WTC11 (cell line): ENCODE data around the gene UCHL3. TPM values are rescaled to one million over a fixed set of nuclear protein-coding genes. Genes with fewer than 3 reads are reported as not detected.

Source experiments
- ATAC-seq: fragments of 200-7000 bp; cut with Tn5 transposase; 2 replicates; pipeline ENCODE4 v1.10.0; 2021; ENCODE audit warnings: mild to moderate bottlenecking, moderate library complexity
- CTCF ChIA-PET: fragments of 300-600 bp; sonication (Branson Sonifier 250); formaldehyde crosslinking; loops from one replicate; lab custom pipeline; 2021; ENCODE audit warnings: antibody characterized with exemption; lab: Charles Lee
- POLR2A ChIA-PET: fragments of 350-600 bp; sonication (Branson Sonifier 250); formaldehyde crosslinking; loops from one replicate; lab custom pipeline; 2021; ENCODE audit warnings: antibody characterized with exemption; lab: Charles Lee
- DNase-seq: peaks from one replicate; pipeline ENCODE4 v3.0.0; 2021; ENCODE audit warnings: low spot score
- H3K27ac Mint-ChIP-seq: 2 replicates; pipeline ENCODE4 v1.8.0; 2021; ENCODE audit warnings: mixed read lengths
- H3K27me3 Mint-ChIP-seq: 2 replicates; pipeline ENCODE4 v1.8.0; 2021; ENCODE audit warnings: low read depth, mild to moderate bottlenecking, moderate library complexity, mixed read lengths
- H3K36me3 Mint-ChIP-seq: 2 replicates; pipeline ENCODE4 v1.8.0; 2021; ENCODE audit warnings: mixed read lengths
- H3K4me1 Mint-ChIP-seq: 2 replicates; pipeline ENCODE4 v1.8.0; 2022; ENCODE audit warnings: mixed read lengths
- H3K4me3 Mint-ChIP-seq: 2 replicates; pipeline ENCODE4 v1.8.0; 2021; ENCODE audit warnings: mild to moderate bottlenecking, moderate library complexity, mixed read lengths
- H3K9me3 Mint-ChIP-seq: 2 replicates; pipeline ENCODE4 v1.8.0; 2021; ENCODE audit warnings: mixed read lengths
- ATF1 ChIP-seq: sonication (generic); formaldehyde crosslinking; IDR thresholded peaks from 2 replicates; pipeline ENCODE4 v1.8.1; 2023; ENCODE audit warnings: mild to moderate bottlenecking, moderate library complexity, missing genetic modification reagents
- CREB1 ChIP-seq: sonication (generic); formaldehyde crosslinking; IDR thresholded peaks from 2 replicates; pipeline ENCODE4 v1.8.0; 2023; ENCODE audit warnings: mild to moderate bottlenecking, missing genetic modification reagents
- GRHL2 ChIP-seq: fragments of 250-450 bp; sonication (Bioruptor Pico); IDR thresholded peaks from 2 replicates; pipeline ENCODE4 v1.8.0; 2022; ENCODE audit warnings: mild to moderate bottlenecking, moderate library complexity; ENCODE audit not compliant: insufficient replicate concordance, severe bottlenecking
- JAZF1 ChIP-seq: fragments of 250-450 bp; sonication (Bioruptor Pico); IDR thresholded peaks from 2 replicates; pipeline ENCODE4 v1.9.0; 2021; ENCODE audit warnings: moderate library complexity, mild to moderate bottlenecking, inconsistent platforms
- OVOL2 ChIP-seq: fragments of 250-450 bp; sonication (Bioruptor Pico); IDR thresholded peaks from 2 replicates; pipeline ENCODE4 v1.9.0; 2021; ENCODE audit warnings: mild to moderate bottlenecking, borderline replicate concordance
- ZNF121 ChIP-seq: sonication (generic); formaldehyde crosslinking; IDR thresholded peaks from 2 replicates; pipeline ENCODE4 v1.8.0; 2023; ENCODE audit warnings: missing genetic modification reagents
- ZNF138 ChIP-seq: sonication (generic); formaldehyde crosslinking; conservative IDR thresholded peaks from 2 replicates; pipeline ENCODE4 v1.8.1; 2022; ENCODE audit warnings: mild to moderate bottlenecking, moderate library complexity, missing genetic modification reagents
- ZNF416 ChIP-seq: fragments of 250-450 bp; sonication (Bioruptor Pico); IDR thresholded peaks from 2 replicates; pipeline ENCODE4 v1.9.0; 2021; ENCODE audit warnings: mild to moderate bottlenecking, inconsistent platforms
- total RNA-seq: library from RNA; stranded (reverse); gene quantifications from 3 replicates; pipeline ENCODE4 v1.2.3, GENCODE V29; 2021
- TF ChIP-seq, protein P1 (sequence below): sonication (generic); formaldehyde crosslinking; IDR thresholded peaks from 2 replicates; pipeline ENCODE4 v1.8.1; 2023; ENCODE audit warnings: mild to moderate bottlenecking, missing genetic modification reagents
- TF ChIP-seq, protein P2 (sequence below): sonication (generic); formaldehyde crosslinking; IDR thresholded peaks from 2 replicates; pipeline ENCODE4 v1.8.0; 2023; ENCODE audit warnings: missing genetic modification reagents
- TF ChIP-seq, protein P3 (sequence below): fragments of 250-450 bp; sonication (Bioruptor Pico); IDR thresholded peaks from 2 replicates; pipeline ENCODE4 v1.8.0; 2021; ENCODE audit warnings: mild to moderate bottlenecking
- TF ChIP-seq, protein P4 (sequence below): fragments of 250-450 bp; sonication (Bioruptor Pico); IDR thresholded peaks from 2 replicates; pipeline ENCODE4 v1.9.0; 2021; ENCODE audit warnings: moderate library complexity, mild to moderate bottlenecking, inconsistent platforms, borderline replicate concordance
- TF ChIP-seq, protein P5 (sequence below): sonication (generic); formaldehyde crosslinking; IDR thresholded peaks from 2 replicates; pipeline ENCODE4 v1.8.1; 2022; ENCODE audit warnings: mild to moderate bottlenecking, missing genetic modification reagents, moderate library complexity, borderline replicate concordance
- TF ChIP-seq, protein P6 (sequence below): fragments of 250-450 bp; sonication (Bioruptor Pico); IDR thresholded peaks from 2 replicates; pipeline ENCODE4 v2.1.2; 2022; ENCODE audit warnings: mild to moderate bottlenecking, moderate library complexity
- TF ChIP-seq, protein P7 (sequence below): fragments of 250-450 bp; sonication (Bioruptor Pico); conservative IDR thresholded peaks from 2 replicates; pipeline ENCODE4 v1.9.0; 2021; ENCODE audit warnings: mild to moderate bottlenecking
- TF ChIP-seq, protein P8 (sequence below): sonication (generic); formaldehyde crosslinking; IDR thresholded peaks from 2 replicates; pipeline ENCODE4 v1.8.0; 2023; ENCODE audit warnings: missing genetic modification reagents, mild to moderate bottlenecking, borderline replicate concordance
- TF ChIP-seq, protein P9 (sequence below): fragments of 200-600 bp; IDR thresholded peaks from 2 replicates; pipeline ENCODE4 v1.8.0; 2022; ENCODE audit warnings: antibody characterized with exemption

The UCHL3 gene
- total RNA-seq, 1 experiment from 2014 or later = 46.9 TPM

DNA sequence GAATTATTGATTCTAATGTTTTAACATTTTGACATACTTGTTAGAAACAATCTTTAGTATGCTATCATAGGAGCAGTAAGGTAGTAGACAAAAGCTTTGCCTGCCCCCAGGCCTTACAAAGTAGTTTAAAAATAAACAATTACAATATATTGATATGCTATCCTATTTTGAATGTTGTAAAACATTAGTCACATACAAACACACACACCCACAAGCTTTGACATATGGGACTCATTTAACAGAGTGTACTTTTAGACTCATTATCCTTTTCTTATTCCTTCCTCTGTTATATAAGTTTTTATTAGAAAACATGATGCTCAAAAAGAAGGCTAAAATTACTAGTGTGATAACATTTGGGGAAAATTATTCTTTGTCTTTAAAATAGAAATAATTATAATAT is 33.5 kb downstream of the UCHL3 start:
- Mint-ChIP-seq H3K27ac (no peak overlapping the region), H3K9me3 (peaks cover 23% of the 10 kb centered on the region), H3K27me3 (no peaks in the 10 kb centered on the region), H3K36me3 (peaks cover 29% of the 10 kb centered on the region), H3K4me1 (peaks cover 14% of the 10 kb centered on the region), H3K4me3 (no peak overlapping the region)
- ChIA-PET CTCF (interaction anchor here (1.0 kb wide), 1 partner anchor 210 kb away, joined by 3 read pairs; no protein-coding TSS in a partner anchor), POLR2A (no interaction called here)
- DNase-seq = no peak
- ATAC-seq = no peak
- TF ChIP-seq, protein P1, sequence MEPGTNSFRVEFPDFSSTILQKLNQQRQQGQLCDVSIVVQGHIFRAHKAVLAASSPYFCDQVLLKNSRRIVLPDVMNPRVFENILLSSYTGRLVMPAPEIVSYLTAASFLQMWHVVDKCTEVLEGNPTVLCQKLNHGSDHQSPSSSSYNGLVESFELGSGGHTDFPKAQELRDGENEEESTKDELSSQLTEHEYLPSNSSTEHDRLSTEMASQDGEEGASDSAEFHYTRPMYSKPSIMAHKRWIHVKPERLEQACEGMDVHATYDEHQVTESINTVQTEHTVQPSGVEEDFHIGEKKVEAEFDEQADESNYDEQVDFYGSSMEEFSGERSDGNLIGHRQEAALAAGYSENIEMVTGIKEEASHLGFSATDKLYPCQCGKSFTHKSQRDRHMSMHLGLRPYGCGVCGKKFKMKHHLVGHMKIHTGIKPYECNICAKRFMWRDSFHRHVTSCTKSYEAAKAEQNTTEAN (CRISPR knock-in tag) = no peak
- no peak for TF ChIP-seq ZNF416 (CRISPR knock-in tag)
- no peak for TF ChIP-seq JAZF1 (CRISPR knock-in tag)
- TF ChIP-seq, protein P2, sequence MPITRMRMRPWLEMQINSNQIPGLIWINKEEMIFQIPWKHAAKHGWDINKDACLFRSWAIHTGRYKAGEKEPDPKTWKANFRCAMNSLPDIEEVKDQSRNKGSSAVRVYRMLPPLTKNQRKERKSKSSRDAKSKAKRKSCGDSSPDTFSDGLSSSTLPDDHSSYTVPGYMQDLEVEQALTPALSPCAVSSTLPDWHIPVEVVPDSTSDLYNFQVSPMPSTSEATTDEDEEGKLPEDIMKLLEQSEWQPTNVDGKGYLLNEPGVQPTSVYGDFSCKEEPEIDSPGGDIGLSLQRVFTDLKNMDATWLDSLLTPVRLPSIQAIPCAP (CRISPR knock-in tag) = no peak
- no peak for TF ChIP-seq OVOL2 (CRISPR knock-in tag)
- TF ChIP-seq, protein P3, sequence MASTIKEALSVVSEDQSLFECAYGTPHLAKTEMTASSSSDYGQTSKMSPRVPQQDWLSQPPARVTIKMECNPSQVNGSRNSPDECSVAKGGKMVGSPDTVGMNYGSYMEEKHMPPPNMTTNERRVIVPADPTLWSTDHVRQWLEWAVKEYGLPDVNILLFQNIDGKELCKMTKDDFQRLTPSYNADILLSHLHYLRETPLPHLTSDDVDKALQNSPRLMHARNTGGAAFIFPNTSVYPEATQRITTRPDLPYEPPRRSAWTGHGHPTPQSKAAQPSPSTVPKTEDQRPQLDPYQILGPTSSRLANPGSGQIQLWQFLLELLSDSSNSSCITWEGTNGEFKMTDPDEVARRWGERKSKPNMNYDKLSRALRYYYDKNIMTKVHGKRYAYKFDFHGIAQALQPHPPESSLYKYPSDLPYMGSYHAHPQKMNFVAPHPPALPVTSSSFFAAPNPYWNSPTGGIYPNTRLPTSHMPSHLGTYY = no peak
- no peak for TF ChIP-seq CREB1 (CRISPR knock-in tag)
- TF ChIP-seq, protein P4, sequence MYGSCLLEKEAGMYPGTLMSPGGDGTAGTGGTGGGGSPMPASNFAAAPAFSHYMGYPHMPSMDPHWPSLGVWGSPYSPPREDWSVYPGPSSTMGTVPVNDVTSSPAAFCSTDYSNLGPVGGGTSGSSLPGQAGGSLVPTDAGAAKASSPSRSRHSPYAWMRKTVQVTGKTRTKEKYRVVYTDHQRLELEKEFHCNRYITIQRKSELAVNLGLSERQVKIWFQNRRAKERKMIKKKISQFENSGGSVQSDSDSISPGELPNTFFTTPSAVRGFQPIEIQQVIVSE (CRISPR knock-in tag) = no peak
- TF ChIP-seq, protein P5, sequence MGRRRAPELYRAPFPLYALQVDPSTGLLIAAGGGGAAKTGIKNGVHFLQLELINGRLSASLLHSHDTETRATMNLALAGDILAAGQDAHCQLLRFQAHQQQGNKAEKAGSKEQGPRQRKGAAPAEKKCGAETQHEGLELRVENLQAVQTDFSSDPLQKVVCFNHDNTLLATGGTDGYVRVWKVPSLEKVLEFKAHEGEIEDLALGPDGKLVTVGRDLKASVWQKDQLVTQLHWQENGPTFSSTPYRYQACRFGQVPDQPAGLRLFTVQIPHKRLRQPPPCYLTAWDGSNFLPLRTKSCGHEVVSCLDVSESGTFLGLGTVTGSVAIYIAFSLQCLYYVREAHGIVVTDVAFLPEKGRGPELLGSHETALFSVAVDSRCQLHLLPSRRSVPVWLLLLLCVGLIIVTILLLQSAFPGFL (CRISPR knock-in tag) = no peak
- no peak for TF ChIP-seq ZNF138 (CRISPR knock-in tag)
- no peak for TF ChIP-seq ZNF121 (CRISPR knock-in tag)
- TF ChIP-seq, protein P6, sequence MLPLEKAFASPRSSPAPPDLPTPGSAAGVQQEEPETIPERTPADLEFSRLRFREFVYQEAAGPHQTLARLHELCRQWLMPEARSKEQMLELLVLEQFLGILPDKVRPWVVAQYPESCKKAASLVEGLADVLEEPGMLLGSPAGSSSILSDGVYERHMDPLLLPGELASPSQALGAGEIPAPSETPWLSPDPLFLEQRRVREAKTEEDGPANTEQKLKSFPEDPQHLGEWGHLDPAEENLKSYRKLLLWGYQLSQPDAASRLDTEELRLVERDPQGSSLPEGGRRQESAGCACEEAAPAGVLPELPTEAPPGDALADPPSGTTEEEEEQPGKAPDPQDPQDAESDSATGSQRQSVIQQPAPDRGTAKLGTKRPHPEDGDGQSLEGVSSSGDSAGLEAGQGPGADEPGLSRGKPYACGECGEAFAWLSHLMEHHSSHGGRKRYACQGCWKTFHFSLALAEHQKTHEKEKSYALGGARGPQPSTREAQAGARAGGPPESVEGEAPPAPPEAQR (CRISPR knock-in tag) = no peak
- TF ChIP-seq, protein P7, sequence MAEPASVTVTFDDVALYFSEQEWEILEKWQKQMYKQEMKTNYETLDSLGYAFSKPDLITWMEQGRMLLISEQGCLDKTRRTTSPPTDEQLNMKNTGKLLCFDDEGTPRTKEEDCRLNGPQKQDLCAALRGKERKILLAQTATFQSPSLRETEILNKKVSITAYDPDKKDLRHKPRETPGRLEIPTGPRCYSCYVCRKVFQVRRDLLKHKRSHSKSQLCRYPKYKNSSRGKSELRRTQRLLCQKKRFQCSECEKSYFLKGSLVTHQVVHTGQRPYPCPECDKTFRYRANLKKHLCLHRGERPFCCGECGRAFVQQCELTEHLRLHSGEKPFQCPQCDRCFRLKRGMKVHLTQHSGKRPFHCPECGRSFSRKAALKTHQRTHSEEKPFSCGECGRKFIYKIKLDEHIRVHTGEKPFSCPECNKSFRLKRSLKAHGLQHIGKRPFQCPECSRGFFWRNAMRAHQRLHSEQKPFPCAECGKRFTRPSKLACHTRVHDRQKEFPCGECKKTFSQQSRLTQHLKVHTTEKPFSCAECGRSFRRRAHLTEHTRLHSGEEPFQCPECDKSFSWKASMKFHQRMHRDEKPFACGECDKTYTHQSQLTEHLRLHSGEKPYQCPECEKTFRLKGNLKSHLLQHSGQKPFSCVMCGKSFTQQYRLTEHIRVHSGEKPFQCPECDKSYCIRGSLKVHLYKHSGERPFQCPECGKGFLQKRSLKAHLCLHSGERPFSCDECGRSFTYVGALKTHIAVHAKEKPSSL (CRISPR knock-in tag) = no peak
- no peak for TF ChIP-seq ATF1
- TF ChIP-seq, protein P8, sequence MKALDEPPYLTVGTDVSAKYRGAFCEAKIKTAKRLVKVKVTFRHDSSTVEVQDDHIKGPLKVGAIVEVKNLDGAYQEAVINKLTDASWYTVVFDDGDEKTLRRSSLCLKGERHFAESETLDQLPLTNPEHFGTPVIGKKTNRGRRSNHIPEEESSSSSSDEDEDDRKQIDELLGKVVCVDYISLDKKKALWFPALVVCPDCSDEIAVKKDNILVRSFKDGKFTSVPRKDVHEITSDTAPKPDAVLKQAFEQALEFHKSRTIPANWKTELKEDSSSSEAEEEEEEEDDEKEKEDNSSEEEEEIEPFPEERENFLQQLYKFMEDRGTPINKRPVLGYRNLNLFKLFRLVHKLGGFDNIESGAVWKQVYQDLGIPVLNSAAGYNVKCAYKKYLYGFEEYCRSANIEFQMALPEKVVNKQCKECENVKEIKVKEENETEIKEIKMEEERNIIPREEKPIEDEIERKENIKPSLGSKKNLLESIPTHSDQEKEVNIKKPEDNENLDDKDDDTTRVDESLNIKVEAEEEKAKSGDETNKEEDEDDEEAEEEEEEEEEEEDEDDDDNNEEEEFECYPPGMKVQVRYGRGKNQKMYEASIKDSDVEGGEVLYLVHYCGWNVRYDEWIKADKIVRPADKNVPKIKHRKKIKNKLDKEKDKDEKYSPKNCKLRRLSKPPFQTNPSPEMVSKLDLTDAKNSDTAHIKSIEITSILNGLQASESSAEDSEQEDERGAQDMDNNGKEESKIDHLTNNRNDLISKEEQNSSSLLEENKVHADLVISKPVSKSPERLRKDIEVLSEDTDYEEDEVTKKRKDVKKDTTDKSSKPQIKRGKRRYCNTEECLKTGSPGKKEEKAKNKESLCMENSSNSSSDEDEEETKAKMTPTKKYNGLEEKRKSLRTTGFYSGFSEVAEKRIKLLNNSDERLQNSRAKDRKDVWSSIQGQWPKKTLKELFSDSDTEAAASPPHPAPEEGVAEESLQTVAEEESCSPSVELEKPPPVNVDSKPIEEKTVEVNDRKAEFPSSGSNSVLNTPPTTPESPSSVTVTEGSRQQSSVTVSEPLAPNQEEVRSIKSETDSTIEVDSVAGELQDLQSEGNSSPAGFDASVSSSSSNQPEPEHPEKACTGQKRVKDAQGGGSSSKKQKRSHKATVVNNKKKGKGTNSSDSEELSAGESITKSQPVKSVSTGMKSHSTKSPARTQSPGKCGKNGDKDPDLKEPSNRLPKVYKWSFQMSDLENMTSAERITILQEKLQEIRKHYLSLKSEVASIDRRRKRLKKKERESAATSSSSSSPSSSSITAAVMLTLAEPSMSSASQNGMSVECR (CRISPR knock-in tag) = no peak
- TF ChIP-seq, protein P9, sequence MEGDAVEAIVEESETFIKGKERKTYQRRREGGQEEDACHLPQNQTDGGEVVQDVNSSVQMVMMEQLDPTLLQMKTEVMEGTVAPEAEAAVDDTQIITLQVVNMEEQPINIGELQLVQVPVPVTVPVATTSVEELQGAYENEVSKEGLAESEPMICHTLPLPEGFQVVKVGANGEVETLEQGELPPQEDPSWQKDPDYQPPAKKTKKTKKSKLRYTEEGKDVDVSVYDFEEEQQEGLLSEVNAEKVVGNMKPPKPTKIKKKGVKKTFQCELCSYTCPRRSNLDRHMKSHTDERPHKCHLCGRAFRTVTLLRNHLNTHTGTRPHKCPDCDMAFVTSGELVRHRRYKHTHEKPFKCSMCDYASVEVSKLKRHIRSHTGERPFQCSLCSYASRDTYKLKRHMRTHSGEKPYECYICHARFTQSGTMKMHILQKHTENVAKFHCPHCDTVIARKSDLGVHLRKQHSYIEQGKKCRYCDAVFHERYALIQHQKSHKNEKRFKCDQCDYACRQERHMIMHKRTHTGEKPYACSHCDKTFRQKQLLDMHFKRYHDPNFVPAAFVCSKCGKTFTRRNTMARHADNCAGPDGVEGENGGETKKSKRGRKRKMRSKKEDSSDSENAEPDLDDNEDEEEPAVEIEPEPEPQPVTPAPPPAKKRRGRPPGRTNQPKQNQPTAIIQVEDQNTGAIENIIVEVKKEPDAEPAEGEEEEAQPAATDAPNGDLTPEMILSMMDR = no peak
- TF ChIP-seq GRHL2 (CRISPR knock-in tag) = no peak
